Vagina (tissue), 2 donors: ENCODE results near the gene ARHGAP18. TPM values are rescaled to one million over a fixed set of nuclear protein-coding genes. Genes with fewer than 3 reads are reported as not detected.

Experiments
- DNase-seq, 2 donors: peaks; one replicate each; pipeline ENCODE4 v3.0.0-alpha.2; 2017; ENCODE audit errors: extremely low spot score in 2 of 2
- H3K27ac ChIP-seq: fragments of 200-600 bp; sonication (generic); one replicate; pipeline ENCODE4 v1.5.1; 2019
- H3K27me3 ChIP-seq: fragments of 200-600 bp; sonication (generic); one replicate; pipeline ENCODE4 v1.5.1; 2019
- H3K36me3 ChIP-seq, 2 donors: fragments of 200-600 bp; sonication (generic); one replicate each; pipeline ENCODE4 v1.5.1; 2017 to 2019
- H3K4me1 ChIP-seq: fragments of 200-600 bp; sonication (generic); one replicate; pipeline ENCODE4 v1.5.1; 2019
- H3K4me3 ChIP-seq, 2 donors: fragments of 200-600 bp; sonication (generic); 1 replicate in 1 of 2; 2 replicates in 1 of 2; pipeline ENCODE4 v1.5.1; 2016 to 2019
- H3K9me3 ChIP-seq: fragments of 200-600 bp; sonication (generic); one replicate; pipeline ENCODE4 v1.5.1; 2019
- CTCF ChIP-seq, 3 experiments: fragments of 450-650 bp in 2 of 3; fragments of 200-600 bp in 1 of 3; sonication (generic) in 1 of 3; IDR thresholded peaks; one replicate each; pipeline ENCODE4 v1.5.1; 2017 to 2019; ENCODE audit warnings: antibody characterized with exemption in 3 of 3, mild to moderate bottlenecking in 2 of 3, moderate library complexity in 2 of 3
- POLR2A ChIP-seq, 2 donors: fragments of 450-650 bp; IDR thresholded peaks; one replicate each; pipeline ENCODE4 v1.6.1; 2017; ENCODE audit warnings: antibody characterized with exemption in 2 of 2, mild to moderate bottlenecking in 2 of 2, moderate library complexity in 2 of 2
- POLR2AphosphoS5 ChIP-seq, 2 donors: sonication (generic); formaldehyde crosslinking; IDR thresholded peaks; one replicate each; pipeline ENCODE4 v1.9.0; 2017; ENCODE audit warnings: antibody characterized with exemption in 2 of 2, mild to moderate bottlenecking in 2 of 2, low read depth in 1 of 2; ENCODE audit not compliant: insufficient read depth in 1 of 2
- intact Hi-C: fragments of 100-400 bp; cut with DNase I; formaldehyde crosslinking; loops from one replicate; pipeline ENCODE4 v1.15.1; 2023
- total RNA-seq: library from RNA; depleted of rRNA; stranded (reverse); fragments of >200 nt; gene quantifications from one replicate; pipeline ENCODE4 v1.2.3, GENCODE V29; 2016

ARHGAP18 gene
- total RNA-seq, 1 donor from 2014 or later, result 7.6 TPM

GRCh38 chr6:129691043-129691640 lies 18.8 kb downstream of the ARHGAP18 start:
- no peak for DNase-seq
- Histone ChIP-seq H3K27me3 (no peaks in the 10 kb centered on the region), H3K36me3 (no peaks in the 10 kb centered on the region), H3K9me3 (no peaks in the 10 kb centered on the region), H3K4me3 (no peak overlapping the region), H3K27ac (no peak overlapping the region), H3K4me1 (peaks cover 13% of the 10 kb centered on the region)
- intact Hi-C loops, result no loop called here
- no peak for TF ChIP-seq POLR2AphosphoS5 (IDR thresholded peaks at IDR 0.05; ENCODE audit: insufficient read depth in 1 of 2, low read depth in 1 of 2)
- no peak for TF ChIP-seq POLR2A (IDR thresholded peaks at IDR 0.05)
- no peak for TF ChIP-seq CTCF (IDR thresholded peaks at IDR 0.05)

- DNase-seq, result no peak
Measured at GRCh38 chr6:129686941-129687627, 22.9 kb downstream of the ARHGAP18 start.

GRCh38 chr6:129685662-129686031 lies 24.3 kb downstream of the ARHGAP18 start:
- DNase-seq, result no peak
- peaks cover 52% of the 10 kb centered on the region for H3K4me1 ChIP-seq
- peak overlapping the region; percentile 45 for H3K27ac ChIP-seq
- H3K36me3 ChIP-seq, result no peaks in the 10 kb centered on the region
- H3K27me3 ChIP-seq, result no peaks in the 10 kb centered on the region
- no peak overlapping the region for H3K4me3 ChIP-seq
- no peak for TF ChIP-seq CTCF (IDR thresholded peaks at IDR 0.05)
- intact Hi-C loops, result no loop called here
- H3K9me3 ChIP-seq, result no peaks in the 10 kb centered on the region

More at GRCh38 chr6:129686941-129687627, 22.9 kb downstream of the ARHGAP18 start:
- intact Hi-C loops, result no loop called here
- TF ChIP-seq POLR2A (IDR thresholded peaks at IDR 0.05) (no peak), CTCF (IDR thresholded peaks at IDR 0.05) (no peak), POLR2AphosphoS5 (IDR thresholded peaks at IDR 0.05; ENCODE audit: insufficient read depth in 1 of 2, low read depth in 1 of 2) (no peak)
- no peak overlapping the region for H3K4me3 ChIP-seq
- peaks cover 43% of the 10 kb centered on the region for H3K4me1 ChIP-seq
- no peaks in the 10 kb centered on the region for H3K9me3 ChIP-seq
- H3K27ac ChIP-seq, result no peak overlapping the region
- H3K27me3 ChIP-seq, result no peaks in the 10 kb centered on the region
- H3K36me3 ChIP-seq, result no peaks in the 10 kb centered on the region

- H3K27ac ChIP-seq, result peak overlapping the region; percentile 94
- intact Hi-C loops, result no loop called here
- peaks cover 58% of the 10 kb centered on the region for H3K4me1 ChIP-seq
- H3K36me3 ChIP-seq, result no peaks in the 10 kb centered on the region
- no peak for DNase-seq
- no peaks in the 10 kb centered on the region for H3K9me3 ChIP-seq
- H3K4me3 ChIP-seq, result no peak overlapping the region
- H3K27me3 ChIP-seq, result no peaks in the 10 kb centered on the region
- TF ChIP-seq POLR2A (IDR thresholded peaks at IDR 0.05) (no peak), CTCF (IDR thresholded peaks at IDR 0.05) (no peak), POLR2AphosphoS5 (IDR thresholded peaks at IDR 0.05; ENCODE audit: insufficient read depth in 1 of 2, low read depth in 1 of 2) (no peak)
Measured at GRCh38 chr6:129684903-129685661, 24.9 kb downstream of the ARHGAP18 start.
